ENCODE results near the gene BICDL1.
"Not testable (repeated sequence)": the region's sequence is repeated elsewhere in the genome, so short reads cannot be mapped to it uniquely, and the experiment has no call there.

The BICDL1 gene
- total RNA-seq: 182 to 383 (median 228) reads per million in 9 experiments

- peak within 1 kb of the TSS; percentile 94 for H3K27ac Mint-ChIP-seq
- H3K9me3 Mint-ChIP-seq: no peaks in the 10 kb centered on the region
- H3K4me3 Mint-ChIP-seq: peak within 1 kb of the TSS; percentile 84 to 85
- ATAC-seq (replicated peaks): peak; percentile 80
- H3K36me3 Mint-ChIP-seq (ENCODE audit: insufficient read depth): peaks cover 43% of the 10 kb centered on the region
- peaks cover 13 to 21% of the 10 kb centered on the region in 2 donors for H3K4me1 Mint-ChIP-seq (ENCODE audit: low read depth in 2 of 2)
- H3K27me3 Mint-ChIP-seq: no peaks in the 10 kb centered on the region
- peak; percentile 93 to 97 (median 95) for DNase-seq
These were observed at the start of gene BICDL1 for GRCh38 chr12:119988472-119989360. Gene BICDL1 (plus strand): TSS chr12:119989236. CDS start chr12:119989869, 633 bp downstream.

- H3K36me3 Mint-ChIP-seq (ENCODE audit: insufficient read depth): no peaks in the 10 kb centered on the region
- no peak overlapping the region for H3K27ac Mint-ChIP-seq
- no peak for ATAC-seq (replicated peaks)
- H3K4me1 Mint-ChIP-seq (ENCODE audit: low read depth in 2 of 2): no peaks in the 10 kb centered on the region
- DNase-seq: no peak
- peaks cover 6 to 26% of the 10 kb centered on the region in 2 donors for H3K27me3 Mint-ChIP-seq
- no peaks in the 10 kb centered on the region for H3K9me3 Mint-ChIP-seq
- no peak overlapping the region for H3K4me3 Mint-ChIP-seq
These were observed 48.1 kb upstream of the BICDL1 start for GRCh38 chr12:119940897-119941296.

- no peaks in the 10 kb centered on the region for H3K36me3 Mint-ChIP-seq (ENCODE audit: insufficient read depth)
- ATAC-seq (replicated peaks) (no peak), DNase-seq (no peak)
- H3K9me3 Mint-ChIP-seq: no peaks in the 10 kb centered on the region
- H3K27ac Mint-ChIP-seq: no peak overlapping the region
- H3K4me1 Mint-ChIP-seq (ENCODE audit: low read depth in 2 of 2): no peaks in the 10 kb centered on the region
- H3K27me3 Mint-ChIP-seq: peaks cover 0 to 11% of the 10 kb centered on the region in 2 donors
- no peak overlapping the region for H3K4me3 Mint-ChIP-seq
These were observed 46.6 kb upstream of the BICDL1 start for GRCh38 chr12:119942386-119942785.

- no peaks in the 10 kb centered on the region for H3K36me3 Mint-ChIP-seq (ENCODE audit: insufficient read depth)
- no peak overlapping the region for H3K4me3 Mint-ChIP-seq
- H3K27me3 Mint-ChIP-seq: peaks cover 0 to 9% of the 10 kb centered on the region in 2 donors
- no peaks in the 10 kb centered on the region for H3K4me1 Mint-ChIP-seq (ENCODE audit: low read depth in 2 of 2)
- DNase-seq: no peak
- no peaks in the 10 kb centered on the region for H3K9me3 Mint-ChIP-seq
- H3K27ac Mint-ChIP-seq: no peak overlapping the region
- ATAC-seq (replicated peaks): no peak
These were observed 42.8 kb upstream of the BICDL1 start for GRCh38 chr12:119946213-119946612.

GRCh38 chr12:119949145-119949544 is 39.9 kb upstream of the BICDL1 start:
- H3K9me3 Mint-ChIP-seq: no peaks in the 10 kb centered on the region
- DNase-seq (no peak), ATAC-seq (replicated peaks) (no peak)
- no peaks in the 10 kb centered on the region for H3K36me3 Mint-ChIP-seq (ENCODE audit: insufficient read depth)
- peaks cover 0 to 9% of the 10 kb centered on the region in 2 donors for H3K27me3 Mint-ChIP-seq
- H3K27ac Mint-ChIP-seq: no peak overlapping the region
- H3K4me1 Mint-ChIP-seq (ENCODE audit: low read depth in 2 of 2): no peaks in the 10 kb centered on the region
- no peak overlapping the region for H3K4me3 Mint-ChIP-seq

GRCh38 chr12:119949594-119949993 is 39.4 kb upstream of the BICDL1 start:
- DNase-seq (no peak), ATAC-seq (replicated peaks) (no peak)
- no peak overlapping the region for H3K27ac Mint-ChIP-seq
- no peaks in the 10 kb centered on the region for H3K9me3 Mint-ChIP-seq
- peaks cover 0 to 9% of the 10 kb centered on the region in 2 donors for H3K27me3 Mint-ChIP-seq
- H3K4me1 Mint-ChIP-seq (ENCODE audit: low read depth in 2 of 2): no peaks in the 10 kb centered on the region
- no peak overlapping the region for H3K4me3 Mint-ChIP-seq
- no peaks in the 10 kb centered on the region for H3K36me3 Mint-ChIP-seq (ENCODE audit: insufficient read depth)

GRCh38 chr12:119956047-119956446 is 33.0 kb upstream of the BICDL1 start:
- H3K27ac Mint-ChIP-seq: no peak overlapping the region
- no peaks in the 10 kb centered on the region for H3K27me3 Mint-ChIP-seq
- H3K36me3 Mint-ChIP-seq (ENCODE audit: insufficient read depth): no peaks in the 10 kb centered on the region
- no peak overlapping the region for H3K4me3 Mint-ChIP-seq
- peaks cover 0 to 13% of the 10 kb centered on the region in 2 donors for H3K9me3 Mint-ChIP-seq
- no peaks in the 10 kb centered on the region for H3K4me1 Mint-ChIP-seq (ENCODE audit: low read depth in 2 of 2)
- ATAC-seq (replicated peaks) (no peak), DNase-seq (no peak)

- Mint-ChIP-seq H3K4me3 (no peak overlapping the region), H3K27me3 (no peaks in the 10 kb centered on the region), H3K4me1 (ENCODE audit: low read depth in 2 of 2) (no peaks in the 10 kb centered on the region), H3K9me3 (peaks cover 0 to 13% of the 10 kb centered on the region in 2 donors), H3K36me3 (ENCODE audit: insufficient read depth) (peaks cover 3% of the 10 kb centered on the region), H3K27ac (no peak overlapping the region)
- DNase-seq (no peak), ATAC-seq (replicated peaks) (no peak)
These were observed 31.9 kb upstream of the BICDL1 start for GRCh38 chr12:119957135-119957534.

GRCh38 chr12:119959435-119959834 is 29.6 kb upstream of the BICDL1 start:
- Mint-ChIP-seq H3K4me3 (no peak overlapping the region), H3K27me3 (no peaks in the 10 kb centered on the region), H3K36me3 (ENCODE audit: insufficient read depth) (peaks cover 3% of the 10 kb centered on the region), H3K4me1 (ENCODE audit: low read depth in 2 of 2) (no peaks in the 10 kb centered on the region), H3K9me3 (peaks cover 0 to 13% of the 10 kb centered on the region in 2 donors), H3K27ac (no peak overlapping the region)
- DNase-seq (no peak), ATAC-seq (replicated peaks) (no peak)

- peaks cover 3% of the 10 kb centered on the region for H3K36me3 Mint-ChIP-seq (ENCODE audit: insufficient read depth)
- H3K4me1 Mint-ChIP-seq (ENCODE audit: low read depth in 2 of 2): no peaks in the 10 kb centered on the region
- peaks cover 0 to 1% of the 10 kb centered on the region in 2 donors for H3K9me3 Mint-ChIP-seq
- H3K4me3 Mint-ChIP-seq: no peak overlapping the region
- no peak overlapping the region for H3K27ac Mint-ChIP-seq
- DNase-seq (no peak), ATAC-seq (replicated peaks) (no peak)
- no peaks in the 10 kb centered on the region for H3K27me3 Mint-ChIP-seq
These were observed 24.9 kb upstream of the BICDL1 start for GRCh38 chr12:119964123-119964522.

GRCh38 chr12:119964929-119965328 is 24.1 kb upstream of the BICDL1 start:
- peaks cover 0 to 1% of the 10 kb centered on the region in 2 donors for H3K9me3 Mint-ChIP-seq
- DNase-seq: no peak
- H3K27ac Mint-ChIP-seq: no peak overlapping the region
- ATAC-seq (replicated peaks): no peak
- H3K36me3 Mint-ChIP-seq (ENCODE audit: insufficient read depth): peaks cover 3% of the 10 kb centered on the region
- H3K27me3 Mint-ChIP-seq: no peaks in the 10 kb centered on the region
- no peaks in the 10 kb centered on the region for H3K4me1 Mint-ChIP-seq (ENCODE audit: low read depth in 2 of 2)
- H3K4me3 Mint-ChIP-seq: no peak overlapping the region

- DNase-seq: no peak
- Mint-ChIP-seq H3K27me3 (peaks cover 10 to 32% of the 10 kb centered on the region in 2 donors), H3K4me1 (ENCODE audit: low read depth in 2 of 2) (peaks cover 0 to 4% of the 10 kb centered on the region in 2 donors), H3K4me3 (no peak overlapping the region), H3K9me3 (no peaks in the 10 kb centered on the region), H3K27ac (no peak overlapping the region), H3K36me3 (ENCODE audit: insufficient read depth) (no peaks in the 10 kb centered on the region)
- ATAC-seq (replicated peaks): no peak
These were observed 8.8 kb upstream of the BICDL1 start for GRCh38 chr12:119980242-119980641.

GRCh38 chr12:119980702-119981101 is 8.3 kb upstream of the BICDL1 start:
- not testable (repeated sequence) for DNase-seq; H3K4me3 Mint-ChIP-seq; ATAC-seq (replicated peaks); H3K4me1 Mint-ChIP-seq (ENCODE audit: low read depth in 2 of 2); H3K27ac Mint-ChIP-seq; H3K9me3 Mint-ChIP-seq; H3K36me3 Mint-ChIP-seq (ENCODE audit: insufficient read depth)
- H3K27me3 Mint-ChIP-seq: peaks cover 10 to 27% of the 10 kb centered on the region in 2 donors

GRCh38 chr12:119989361-119989730 is 310 bp downstream of the BICDL1 start:
- Mint-ChIP-seq H3K27ac (peak overlapping the region in 1 of 2 donors; percentile 94), H3K36me3 (ENCODE audit: insufficient read depth) (peaks cover 50% of the 10 kb centered on the region), H3K27me3 (no peaks in the 10 kb centered on the region), H3K9me3 (no peaks in the 10 kb centered on the region), H3K4me3 (peak overlapping the region; percentile 81 to 85), H3K4me1 (ENCODE audit: low read depth in 2 of 2) (peaks cover 13 to 26% of the 10 kb centered on the region in 2 donors)
- DNase-seq (no peak), ATAC-seq (replicated peaks) (peak; percentile 22)
